ENCODE measurements around the gene GPR155. TPM values are rescaled to one million over a fixed set of nuclear protein-coding genes. Genes with fewer than 3 reads are reported as not detected.

The GPR155 gene
- total and polyA plus RNA-seq, 2 experiments from 2014 or later = 1.2 to 1.3 TPM

DNA sequence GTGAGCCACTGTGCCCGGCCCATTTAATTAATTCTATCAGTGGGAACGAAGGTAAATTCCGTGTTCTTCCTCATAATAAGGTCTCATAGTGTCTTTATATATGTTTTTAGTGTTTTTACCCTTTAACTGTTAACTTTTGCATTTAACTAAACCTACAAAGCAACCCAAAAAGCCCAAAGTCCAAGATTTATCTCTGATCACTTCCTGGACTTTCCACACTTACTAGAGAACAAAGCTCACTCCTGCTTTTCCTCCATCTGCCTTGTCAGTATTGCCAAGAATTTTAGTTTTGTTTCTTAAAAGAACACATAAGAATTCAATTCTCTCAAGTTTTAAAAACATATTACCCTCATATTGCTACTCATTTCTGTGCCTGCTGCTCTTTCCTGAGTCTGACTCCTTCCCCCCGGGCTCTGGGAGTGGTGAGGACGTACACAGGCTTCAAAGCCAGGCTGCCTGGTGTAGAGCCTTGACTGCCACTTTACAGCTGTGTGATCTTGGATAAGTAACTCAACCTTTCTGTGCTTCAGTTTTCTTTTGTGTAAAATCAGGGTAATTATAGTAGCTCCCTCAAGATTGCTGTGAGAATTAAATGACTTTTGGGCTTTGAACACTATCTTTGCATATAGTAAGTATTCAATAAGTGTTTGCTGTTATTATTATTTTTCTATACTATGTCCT, 24.9 kb upstream of the GPR155 start (continued):
- TF ChIP-seq, protein P1, sequence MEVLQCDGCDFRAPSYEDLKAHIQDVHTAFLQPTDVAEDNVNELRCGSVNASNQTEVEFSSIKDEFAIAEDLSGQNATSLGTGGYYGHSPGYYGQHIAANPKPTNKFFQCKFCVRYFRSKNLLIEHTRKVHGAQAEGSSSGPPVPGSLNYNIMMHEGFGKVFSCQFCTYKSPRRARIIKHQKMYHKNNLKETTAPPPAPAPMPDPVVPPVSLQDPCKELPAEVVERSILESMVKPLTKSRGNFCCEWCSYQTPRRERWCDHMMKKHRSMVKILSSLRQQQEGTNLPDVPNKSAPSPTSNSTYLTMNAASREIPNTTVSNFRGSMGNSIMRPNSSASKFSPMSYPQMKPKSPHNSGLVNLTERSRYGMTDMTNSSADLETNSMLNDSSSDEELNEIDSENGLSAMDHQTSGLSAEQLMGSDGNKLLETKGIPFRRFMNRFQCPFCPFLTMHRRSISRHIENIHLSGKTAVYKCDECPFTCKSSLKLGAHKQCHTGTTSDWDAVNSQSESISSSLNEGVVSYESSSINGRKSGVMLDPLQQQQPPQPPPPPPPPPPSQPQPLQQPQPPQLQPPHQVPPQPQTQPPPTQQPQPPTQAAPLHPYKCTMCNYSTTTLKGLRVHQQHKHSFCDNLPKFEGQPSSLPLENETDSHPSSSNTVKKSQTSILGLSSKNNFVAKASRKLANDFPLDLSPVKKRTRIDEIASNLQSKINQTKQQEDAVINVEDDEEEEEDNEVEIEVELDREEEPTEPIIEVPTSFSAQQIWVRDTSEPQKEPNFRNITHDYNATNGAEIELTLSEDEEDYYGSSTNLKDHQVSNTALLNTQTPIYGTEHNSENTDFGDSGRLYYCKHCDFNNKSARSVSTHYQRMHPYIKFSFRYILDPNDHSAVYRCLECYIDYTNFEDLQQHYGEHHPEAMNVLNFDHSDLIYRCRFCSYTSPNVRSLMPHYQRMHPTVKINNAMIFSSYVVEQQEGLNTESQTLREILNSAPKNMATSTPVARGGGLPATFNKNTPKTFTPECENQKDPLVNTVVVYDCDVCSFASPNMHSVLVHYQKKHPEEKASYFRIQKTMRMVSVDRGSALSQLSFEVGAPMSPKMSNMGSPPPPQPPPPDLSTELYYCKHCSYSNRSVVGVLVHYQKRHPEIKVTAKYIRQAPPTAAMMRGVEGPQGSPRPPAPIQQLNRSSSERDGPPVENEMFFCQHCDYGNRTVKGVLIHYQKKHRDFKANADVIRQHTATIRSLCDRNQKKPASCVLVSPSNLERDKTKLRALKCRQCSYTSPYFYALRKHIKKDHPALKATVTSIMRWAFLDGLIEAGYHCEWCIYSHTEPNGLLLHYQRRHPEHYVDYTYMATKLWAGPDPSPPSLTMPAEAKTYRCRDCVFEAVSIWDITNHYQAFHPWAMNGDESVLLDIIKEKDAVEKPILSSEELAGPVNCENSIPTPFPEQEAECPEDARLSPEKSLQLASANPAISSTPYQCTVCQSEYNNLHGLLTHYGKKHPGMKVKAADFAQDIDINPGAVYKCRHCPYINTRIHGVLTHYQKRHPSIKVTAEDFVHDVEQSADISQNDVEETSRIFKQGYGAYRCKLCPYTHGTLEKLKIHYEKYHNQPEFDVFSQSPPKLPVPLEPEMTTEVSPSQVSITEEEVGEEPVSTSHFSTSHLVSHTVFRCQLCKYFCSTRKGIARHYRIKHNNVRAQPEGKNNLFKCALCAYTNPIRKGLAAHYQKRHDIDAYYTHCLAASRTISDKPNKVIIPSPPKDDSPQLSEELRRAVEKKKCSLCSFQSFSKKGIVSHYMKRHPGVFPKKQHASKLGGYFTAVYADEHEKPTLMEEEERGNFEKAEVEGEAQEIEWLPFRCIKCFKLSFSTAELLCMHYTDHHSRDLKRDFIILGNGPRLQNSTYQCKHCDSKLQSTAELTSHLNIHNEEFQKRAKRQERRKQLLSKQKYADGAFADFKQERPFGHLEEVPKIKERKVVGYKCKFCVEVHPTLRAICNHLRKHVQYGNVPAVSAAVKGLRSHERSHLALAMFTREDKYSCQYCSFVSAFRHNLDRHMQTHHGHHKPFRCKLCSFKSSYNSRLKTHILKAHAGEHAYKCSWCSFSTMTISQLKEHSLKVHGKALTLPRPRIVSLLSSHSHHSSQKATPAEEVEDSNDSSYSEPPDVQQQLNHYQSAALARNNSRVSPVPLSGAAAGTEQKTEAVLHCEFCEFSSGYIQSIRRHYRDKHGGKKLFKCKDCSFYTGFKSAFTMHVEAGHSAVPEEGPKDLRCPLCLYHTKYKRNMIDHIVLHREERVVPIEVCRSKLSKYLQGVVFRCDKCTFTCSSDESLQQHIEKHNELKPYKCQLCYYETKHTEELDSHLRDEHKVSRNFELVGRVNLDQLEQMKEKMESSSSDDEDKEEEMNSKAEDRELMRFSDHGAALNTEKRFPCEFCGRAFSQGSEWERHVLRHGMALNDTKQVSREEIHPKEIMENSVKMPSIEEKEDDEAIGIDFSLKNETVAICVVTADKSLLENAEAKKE (CRISPR knock-in tag; IDR thresholded peaks at IDR 0.05) = no peak
- TF ChIP-seq JUNB (IDR thresholded peaks at IDR 0.05; ENCODE audit: unreplicated experiment) (no peak), NANOG (IDR thresholded peaks at IDR 0.05; ENCODE audit: borderline replicate concordance) (no peak), ZNF331 (CRISPR knock-in tag; IDR thresholded peaks at IDR 0.05; ENCODE audit: low read depth) (no peak), CREB1 (CRISPR knock-in tag; IDR thresholded peaks at IDR 0.05; ENCODE audit: low read depth) (no peak), STAT1 (IDR thresholded peaks at IDR 0.05; ENCODE audit: unreplicated experiment) (no peak), ZNF114 (CRISPR knock-in tag; IDR thresholded peaks at IDR 0.05) (no peak)
- TF ChIP-seq, protein P2, sequence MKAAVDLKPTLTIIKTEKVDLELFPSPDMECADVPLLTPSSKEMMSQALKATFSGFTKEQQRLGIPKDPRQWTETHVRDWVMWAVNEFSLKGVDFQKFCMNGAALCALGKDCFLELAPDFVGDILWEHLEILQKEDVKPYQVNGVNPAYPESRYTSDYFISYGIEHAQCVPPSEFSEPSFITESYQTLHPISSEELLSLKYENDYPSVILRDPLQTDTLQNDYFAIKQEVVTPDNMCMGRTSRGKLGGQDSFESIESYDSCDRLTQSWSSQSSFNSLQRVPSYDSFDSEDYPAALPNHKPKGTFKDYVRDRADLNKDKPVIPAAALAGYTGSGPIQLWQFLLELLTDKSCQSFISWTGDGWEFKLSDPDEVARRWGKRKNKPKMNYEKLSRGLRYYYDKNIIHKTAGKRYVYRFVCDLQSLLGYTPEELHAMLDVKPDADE (IDR thresholded peaks at IDR 0.05) = no peak
